CD14-positive monocyte (primary cell): Measurements from ENCODE around the gene C9orf72. TPM values are rescaled to one million over a fixed set of nuclear protein-coding genes. Genes with fewer than 3 reads are reported as not detected.
"Not testable (repeated sequence)": the region's sequence is repeated elsewhere in the genome, so short reads cannot be mapped to it uniquely, and the experiment has no call there.

Source experiments
- DNase-seq, 3 donors: peaks; one replicate each; pipeline ENCODE4 v3.0.0-alpha.2; 2011 to 2022
- H2AFZ ChIP-seq: 2 replicates; pipeline ENCODE4 v1.6.0; 2012; ENCODE audit warnings: mild to moderate bottlenecking, low read depth, low read length, inconsistent platforms; ENCODE audit not compliant: insufficient read depth, poor library complexity, severe bottlenecking
- H3K27ac ChIP-seq, 2 donors: 1 replicate in 1 of 2; 2 replicates in 1 of 2; pipeline ENCODE4 v1.5.1; 2012 to 2013; ENCODE audit warnings: low read length in 2 of 2, control low read depth in 1 of 2, inconsistent platforms in 1 of 2, low read depth in 1 of 2, mild to moderate bottlenecking in 1 of 2
- H3K27me3 ChIP-seq, 2 donors: one replicate each; pipeline versions ENCODE4 v1.6.0 to v1.6.1; 2011 to 2013; ENCODE audit warnings: low read length in 2 of 2; ENCODE audit not compliant: control insufficient read depth in 2 of 2, insufficient read depth in 2 of 2
- H3K36me3 ChIP-seq, 2 donors: replicated peaks in 1 of 2; 1 replicate in 1 of 2; 2 replicates in 1 of 2; pipeline versions ENCODE4 v1.5.1 to v1.6.1; 2012 to 2013; ENCODE audit warnings: low read length in 2 of 2, control low read depth in 1 of 2, inconsistent platforms in 1 of 2, mild to moderate bottlenecking in 1 of 2; ENCODE audit not compliant: insufficient read depth in 2 of 2, control insufficient read depth in 1 of 2
- H3K4me1 ChIP-seq, 2 donors: 1 replicate in 1 of 2; 2 replicates in 1 of 2; pipeline versions ENCODE4 v1.5.1 to v1.6.1; 2012 to 2013; ENCODE audit warnings: low read length in 2 of 2, control low read depth in 1 of 2, inconsistent platforms in 1 of 2, mild to moderate bottlenecking in 1 of 2, moderate library complexity in 1 of 2; ENCODE audit not compliant: insufficient read depth in 2 of 2, control insufficient read depth in 1 of 2
- H3K4me2 ChIP-seq: replicated peaks from 2 replicates; pipeline ENCODE3; 2012; ENCODE audit warnings: low read length, moderate library complexity, mild to moderate bottlenecking; ENCODE audit not compliant: poor library complexity, severe bottlenecking; ENCODE audit errors: extremely low read depth
- H3K4me3 ChIP-seq, 3 experiments: fragments of 200-600 bp in 1 of 3; sonication (generic) in 1 of 3; replicated peaks in 1 of 3; 1 replicate in 2 of 3; 2 replicates in 1 of 3; pipeline ENCODE4 v1.5.1; 2011 to 2013; ENCODE audit warnings: low read length in 3 of 3, mild to moderate bottlenecking in 3 of 3, control low read depth in 2 of 3, low read depth in 2 of 3, inconsistent platforms in 1 of 3, moderate library complexity in 1 of 3
- H3K79me2 ChIP-seq: 2 replicates; pipeline ENCODE4 v1.6.0; 2012; ENCODE audit warnings: mild to moderate bottlenecking, control low read depth, inconsistent platforms, low read length, moderate library complexity; ENCODE audit not compliant: insufficient read depth
- H3K9ac ChIP-seq: 2 replicates; pipeline ENCODE4 v1.6.0; 2017; ENCODE audit warnings: low read length, mild to moderate bottlenecking; ENCODE audit not compliant: insufficient read depth, poor library complexity, severe bottlenecking
- H3K9me3 ChIP-seq, 2 donors: replicated peaks in 1 of 2; 1 replicate in 1 of 2; 2 replicates in 1 of 2; pipeline versions ENCODE4 v1.5.1 to v1.6.1; 2012 to 2013; ENCODE audit warnings: low read length in 2 of 2, control low read depth in 1 of 2; ENCODE audit not compliant: control insufficient read depth in 1 of 2, insufficient read depth in 1 of 2
- H4K20me1 ChIP-seq: 2 replicates; pipeline ENCODE4 v1.6.0; 2012; ENCODE audit warnings: mild to moderate bottlenecking, low read length, control low read depth, moderate library complexity; ENCODE audit not compliant: insufficient read depth
- H3K27ac Mint-ChIP-seq, 7 donors: one replicate each; pipeline ENCODE4 v1.8.0; 2020; ENCODE audit warnings: mild to moderate bottlenecking in 7 of 7, mixed read lengths in 7 of 7, moderate library complexity in 6 of 7, inconsistent platforms in 2 of 7
- H3K27me3 Mint-ChIP-seq, 3 donors: one replicate each; pipeline ENCODE4 v1.8.0; 2021 to 2022; ENCODE audit warnings: low read depth in 3 of 3, mild to moderate bottlenecking in 3 of 3, mixed read lengths in 3 of 3, moderate library complexity in 3 of 3, inconsistent platforms in 1 of 3
- H3K36me3 Mint-ChIP-seq, 2 donors: one replicate each; pipeline ENCODE4 v1.8.0; 2020; ENCODE audit warnings: mixed read lengths in 2 of 2, inconsistent platforms in 1 of 2, mild to moderate bottlenecking in 1 of 2
- H3K4me1 Mint-ChIP-seq: one replicate; pipeline ENCODE4 v1.8.0; 2020; ENCODE audit warnings: mild to moderate bottlenecking, mixed read lengths
- H3K4me3 Mint-ChIP-seq, 2 donors: one replicate each; pipeline ENCODE4 v1.8.0; 2020; ENCODE audit warnings: mild to moderate bottlenecking in 2 of 2, mixed read lengths in 2 of 2, moderate library complexity in 1 of 2
- H3K9me3 Mint-ChIP-seq, 7 donors: one replicate each; pipeline ENCODE4 v1.8.0; 2020 to 2022; ENCODE audit warnings: mixed read lengths in 7 of 7, mild to moderate bottlenecking in 6 of 7, moderate library complexity in 6 of 7, inconsistent platforms in 2 of 7
- CTCF ChIP-seq: fragments of 200-600 bp; IDR thresholded peaks from one replicate; pipeline ENCODE4 v1.8.0; 2022; ENCODE audit warnings: antibody characterized with exemption, mild to moderate bottlenecking
- WGBS: methylation state at CpG from one replicate; pipeline ENCODE4 v1.1.5; 2013; ENCODE audit warnings: missing lambda C conversion rate; ENCODE audit not compliant: insufficient coverage; 5-methylcytosine and 5-hydroxymethylcytosine counted together
- intact Hi-C, 2 donors: fragments of 100-400 bp; cut with micrococcal nuclease; formaldehyde crosslinking; loops; one replicate each; pipeline versions ENCODE4 v1.15.0 to v1.15.1; 2023
- polyA plus RNA-seq, 3 donors: library from polyadenylated mRNA; depleted of rRNA in 1 of 3; unstranded in 2 of 3; stranded (reverse) in 1 of 3; fragments of 300-500 nt in 2 of 3; fragments of >200 nt in 1 of 3; fragmentation: Illumina TruSeq in 2 of 3; gene quantifications; 1 replicate in 2 of 3; 2 replicates in 1 of 3; pipeline ENCODE4 v1.2.3, GENCODE V29; 2012 to 2021

Gene C9orf72
- polyA plus RNA-seq, 3 donors, result 105 to 142 (median 128) TPM

- TF ChIP-seq CTCF, result no peak
- no peak overlapping the region for H3K4me3 ChIP-seq
- H3K27me3 ChIP-seq, result no peaks in the 10 kb centered on the region
- no peaks in the 10 kb centered on the region for H3K79me2 ChIP-seq
- Mint-ChIP-seq H3K27ac (peak overlapping the region in 1 of 7 donors; percentile 19), H3K4me3 (no peak overlapping the region), H3K27me3 (no peaks in the 10 kb centered on the region), H3K36me3 (peaks cover 9 to 11% of the 10 kb centered on the region in 2 donors), H3K4me1 (peaks cover 34% of the 10 kb centered on the region), H3K9me3 (peaks cover 0 to 1% (median 0%) of the 10 kb centered on the region in 7 donors)
- no peak overlapping the region for H3K27ac ChIP-seq
- no peak overlapping the region for H2AFZ ChIP-seq
- peaks cover 10 to 30% of the 10 kb centered on the region in 2 donors for H3K4me1 ChIP-seq
- no peak overlapping the region for H3K9ac ChIP-seq
- H3K36me3 ChIP-seq, result peaks cover 0 to 8% of the 10 kb centered on the region in 2 donors
- H3K9me3 ChIP-seq, result no peaks in the 10 kb centered on the region
- 96% methylated on average over 3 of the region's 4 CpGs for WGBS
- DNase-seq, result no peak
- H3K4me2 ChIP-seq, result no peak overlapping the region
- intact Hi-C loops, result no loop called here
- no peaks in the 10 kb centered on the region for H4K20me1 ChIP-seq
Observed at GRCh38 chr9:27503623-27504022, 69.7 kb downstream of the C9orf72 start.

GRCh38 chr9:27500902-27501301 is 72.4 kb downstream of the C9orf72 start:
- WGBS, result no CpG with 5 or more reads among the region's 3 CpGs
- peaks cover 10 to 30% of the 10 kb centered on the region in 2 donors for H3K4me1 ChIP-seq

More at GRCh38 chr9:27500902-27501301, 72.4 kb downstream of the C9orf72 start:
- H3K27me3 ChIP-seq, H2AFZ ChIP-seq, H3K27ac ChIP-seq, H3K36me3 ChIP-seq, H3K9me3 ChIP-seq, H3K4me3 Mint-ChIP-seq, H3K9me3 Mint-ChIP-seq, H3K4me2 ChIP-seq, H3K79me2 ChIP-seq, H4K20me1 ChIP-seq, H3K4me3 ChIP-seq, intact Hi-C loops, DNase-seq, H3K9ac ChIP-seq, H3K27me3 Mint-ChIP-seq: not testable (repeated sequence)
- Mint-ChIP-seq H3K36me3 (peaks cover 4 to 12% of the 10 kb centered on the region in 2 donors), H3K27ac (peak overlapping the region in 1 of 7 donors; percentile 78), H3K4me1 (peaks cover 34% of the 10 kb centered on the region)
